Measurements from ENCODE around the gene AKAP6.
A peak's percentile ranks its signal among the peaks of the same experiment; 100 is the strongest.

The AKAP6 gene

GRCh38 chr14:32303865-32304264 is 25.2 kb upstream of the AKAP6 start:
- Histone ChIP-seq H3K9me3 (ENCODE audit: control insufficient read depth, low read length) (no peaks in the 10 kb centered on the region), H3K4me2 (ENCODE audit: low read length) (no peak overlapping the region), H3K79me2 (no peaks in the 10 kb centered on the region), H3K27me3 (ENCODE audit: control insufficient read depth, insufficient read depth, low read length) (no peaks in the 10 kb centered on the region), H3K9ac (no peak overlapping the region), H3K4me3 (ENCODE audit: low read depth, low read length) (no peak overlapping the region), H3K36me3 (ENCODE audit: control insufficient read depth, insufficient read depth, low read length) (no peaks in the 10 kb centered on the region), H3K4me1 (peaks cover 5% of the 10 kb centered on the region), H3K27ac (no peak overlapping the region), H2AFZ (no peak overlapping the region)
- TF ChIP-seq CTCF (IDR thresholded peaks at IDR 0.05): no peak

GRCh38 chr14:32304296-32304695 is 24.8 kb upstream of the AKAP6 start:
- H3K4me1 ChIP-seq: peaks cover 5% of the 10 kb centered on the region
- no peak overlapping the region for H3K9ac ChIP-seq
- H3K9me3 ChIP-seq (ENCODE audit: control insufficient read depth, low read length): no peaks in the 10 kb centered on the region
- H3K27ac ChIP-seq: no peak overlapping the region
- no peak overlapping the region for H3K4me3 ChIP-seq (ENCODE audit: low read depth, low read length)
- no peak for TF ChIP-seq CTCF (IDR thresholded peaks at IDR 0.05)
- H3K27me3 ChIP-seq (ENCODE audit: control insufficient read depth, insufficient read depth, low read length): no peaks in the 10 kb centered on the region
- no peak overlapping the region for H2AFZ ChIP-seq
- H3K79me2 ChIP-seq: no peaks in the 10 kb centered on the region
- no peak overlapping the region for H3K4me2 ChIP-seq (ENCODE audit: low read length)
- no peaks in the 10 kb centered on the region for H3K36me3 ChIP-seq (ENCODE audit: control insufficient read depth, insufficient read depth, low read length)

GRCh38 chr14:32306549-32306948 is 22.5 kb upstream of the AKAP6 start:
- no peak for TF ChIP-seq CTCF (IDR thresholded peaks at IDR 0.05)
- Histone ChIP-seq H3K9me3 (ENCODE audit: control insufficient read depth, low read length) (no peaks in the 10 kb centered on the region), H3K4me2 (ENCODE audit: low read length) (no peak overlapping the region), H3K9ac (no peak overlapping the region), H3K4me1 (peaks cover 8% of the 10 kb centered on the region), H3K27me3 (ENCODE audit: control insufficient read depth, insufficient read depth, low read length) (no peaks in the 10 kb centered on the region), H3K4me3 (ENCODE audit: low read depth, low read length) (no peak overlapping the region), H3K27ac (no peak overlapping the region), H3K36me3 (ENCODE audit: control insufficient read depth, insufficient read depth, low read length) (no peaks in the 10 kb centered on the region), H2AFZ (no peak overlapping the region), H3K79me2 (no peaks in the 10 kb centered on the region)

GRCh38 chr14:32307881-32308582 is 21.1 kb upstream of the AKAP6 start:
- H3K9me3 ChIP-seq (ENCODE audit: control insufficient read depth, low read length): no peaks in the 10 kb centered on the region
- H3K9ac ChIP-seq: no peak overlapping the region
- no peak for TF ChIP-seq CTCF (IDR thresholded peaks at IDR 0.05)
- peaks cover 12% of the 10 kb centered on the region for H3K4me1 ChIP-seq
- no peak overlapping the region for H3K4me3 ChIP-seq (ENCODE audit: low read depth, low read length)
- H3K27me3 ChIP-seq (ENCODE audit: control insufficient read depth, insufficient read depth, low read length): no peaks in the 10 kb centered on the region
- H3K27ac ChIP-seq: no peak overlapping the region
- H3K79me2 ChIP-seq: no peaks in the 10 kb centered on the region
- H3K36me3 ChIP-seq (ENCODE audit: control insufficient read depth, insufficient read depth, low read length): no peaks in the 10 kb centered on the region
- H3K4me2 ChIP-seq (ENCODE audit: low read length): no peak overlapping the region
- H2AFZ ChIP-seq: peak overlapping the region; percentile 21

GRCh38 chr14:32310876-32311275 is 18.2 kb upstream of the AKAP6 start:
- Histone ChIP-seq H3K4me1 (peaks cover 12% of the 10 kb centered on the region), H3K36me3 (ENCODE audit: control insufficient read depth, insufficient read depth, low read length) (no peaks in the 10 kb centered on the region), H2AFZ (no peak overlapping the region), H3K9ac (no peak overlapping the region), H3K27me3 (ENCODE audit: control insufficient read depth, insufficient read depth, low read length) (no peaks in the 10 kb centered on the region), H3K4me3 (ENCODE audit: low read depth, low read length) (no peak overlapping the region), H3K27ac (no peak overlapping the region), H3K4me2 (ENCODE audit: low read length) (no peak overlapping the region), H3K79me2 (no peaks in the 10 kb centered on the region), H3K9me3 (ENCODE audit: control insufficient read depth, low read length) (no peaks in the 10 kb centered on the region)
- no peak for TF ChIP-seq CTCF (IDR thresholded peaks at IDR 0.05)

Measured in parathyroid adenoma (tissue), 2 donors.